HG03135 (cell line): ENCODE measurements around the gene NTF4.

Source experiments
- ATAC-seq: cut with Tn5 transposase; IDR thresholded peaks from one replicate; pipeline ENCODE4 v1.9.1; 2021; ENCODE audit warnings: mild to moderate bottlenecking, moderate library complexity; ENCODE audit not compliant: unreplicated experiment

The NTF4 gene

GRCh38 chr19:49064768-49065611 is at the start of gene NTF4:
NTF4 (minus strand) TSS chr19:49064818; CDS start chr19:49061997, 2,821 bp downstream.
- no peak for ATAC-seq

- ATAC-seq: no peak
These were observed 49.4 kb upstream of the NTF4 start, which contains the start of gene LIN7B for GRCh38 chr19:49113762-49114629. LIN7B (plus strand) TSS chr19:49114370; CDS start chr19:49114405, 35 bp downstream.

GRCh38 chr19:49111218-49111998 is 46.8 kb upstream of the NTF4 start:
- ATAC-seq: no peak

DNA sequence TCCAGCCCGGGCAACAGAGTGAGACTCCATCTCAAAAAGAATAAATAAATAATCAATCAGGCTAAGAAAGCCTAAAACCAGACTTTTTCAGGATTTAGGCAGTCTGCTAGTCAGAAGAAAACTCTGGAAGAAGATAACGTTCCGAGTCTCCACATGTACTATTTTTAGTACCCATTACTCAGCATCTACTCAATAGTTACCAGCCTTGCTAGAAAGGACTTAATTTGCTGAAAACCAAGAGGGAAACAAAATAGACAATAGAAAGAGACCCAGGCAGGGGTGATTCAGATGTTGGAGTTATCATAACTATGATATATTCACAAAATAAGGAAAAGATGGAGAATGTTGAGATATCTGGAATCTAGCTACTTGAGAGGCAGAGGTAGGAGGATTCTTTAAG is 45.9 kb upstream of the NTF4 start:
- ATAC-seq: no peak

DNA sequence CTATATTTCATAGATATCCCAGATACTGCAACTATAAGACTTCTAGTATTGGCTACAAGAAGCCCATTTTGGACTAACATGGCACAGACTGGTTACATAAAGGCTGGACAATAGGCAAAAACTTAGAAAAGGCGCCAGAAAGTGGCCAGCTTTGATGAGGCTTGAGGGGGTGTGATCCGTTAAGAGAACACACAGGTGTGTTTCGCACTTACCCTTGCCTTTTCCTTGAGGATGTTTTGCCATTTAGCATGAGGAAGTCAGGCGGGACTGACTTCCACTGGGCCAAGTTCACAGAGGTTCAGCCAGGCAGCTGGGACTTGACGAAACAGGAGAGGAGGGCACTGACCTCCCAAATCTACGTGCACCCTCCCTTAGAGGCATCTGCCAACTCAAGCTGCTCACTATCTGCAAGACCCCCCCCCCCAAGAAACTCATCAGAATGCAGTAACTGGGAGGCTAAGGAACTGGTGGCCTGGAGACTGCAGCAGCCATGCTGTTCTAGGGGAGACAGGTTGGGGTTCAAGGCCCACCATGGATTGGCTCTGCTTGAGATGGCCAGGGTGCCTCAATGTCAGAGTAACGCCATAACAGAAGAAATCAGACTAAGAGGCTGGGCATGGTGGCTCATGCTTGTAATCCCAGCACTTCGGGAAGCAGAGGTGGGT is 45.1 kb upstream of the NTF4 start:
- no peak for ATAC-seq

GRCh38 chr19:49109051-49109450 is 44.4 kb upstream of the NTF4 start:
- no peak for ATAC-seq

GRCh38 chr19:49107625-49108459 is 43.2 kb upstream of the NTF4 start:
- no peak for ATAC-seq

GRCh38 chr19:49106648-49107135 is 42.1 kb upstream of the NTF4 start:
- ATAC-seq: no peak

DNA sequence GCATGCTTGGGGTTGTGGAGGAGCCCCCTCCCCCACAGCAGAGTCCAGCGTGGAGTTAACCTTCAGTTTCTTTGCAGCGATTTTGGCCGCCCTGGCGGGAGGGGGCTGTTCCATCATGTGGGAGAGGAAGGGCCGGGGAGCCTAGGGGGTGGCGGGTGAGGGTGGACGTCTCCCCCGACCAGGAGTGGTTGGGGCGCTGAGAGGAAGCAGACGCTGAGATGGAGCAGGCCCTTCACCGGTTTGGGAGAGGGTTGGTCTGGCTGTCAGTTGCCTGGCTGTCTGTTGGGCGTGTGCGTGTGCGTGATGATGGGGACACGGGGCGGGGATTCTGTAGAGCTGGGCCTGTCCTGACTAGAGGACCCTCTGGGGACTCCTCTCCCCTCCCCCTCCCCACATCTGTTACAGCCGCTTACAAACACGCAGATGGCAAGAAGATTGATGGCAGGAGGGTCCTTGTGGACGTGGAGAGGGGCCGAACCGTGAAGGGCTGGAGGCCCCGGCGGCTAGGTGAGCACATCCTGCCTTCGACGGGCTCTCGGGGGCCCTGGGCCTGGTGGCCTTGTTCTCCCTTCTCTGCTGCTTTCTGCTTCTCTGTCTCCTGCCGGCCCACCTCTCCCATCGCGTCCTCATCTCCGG is 39.7 kb upstream of the NTF4 start:
- ATAC-seq: no peak

DNA sequence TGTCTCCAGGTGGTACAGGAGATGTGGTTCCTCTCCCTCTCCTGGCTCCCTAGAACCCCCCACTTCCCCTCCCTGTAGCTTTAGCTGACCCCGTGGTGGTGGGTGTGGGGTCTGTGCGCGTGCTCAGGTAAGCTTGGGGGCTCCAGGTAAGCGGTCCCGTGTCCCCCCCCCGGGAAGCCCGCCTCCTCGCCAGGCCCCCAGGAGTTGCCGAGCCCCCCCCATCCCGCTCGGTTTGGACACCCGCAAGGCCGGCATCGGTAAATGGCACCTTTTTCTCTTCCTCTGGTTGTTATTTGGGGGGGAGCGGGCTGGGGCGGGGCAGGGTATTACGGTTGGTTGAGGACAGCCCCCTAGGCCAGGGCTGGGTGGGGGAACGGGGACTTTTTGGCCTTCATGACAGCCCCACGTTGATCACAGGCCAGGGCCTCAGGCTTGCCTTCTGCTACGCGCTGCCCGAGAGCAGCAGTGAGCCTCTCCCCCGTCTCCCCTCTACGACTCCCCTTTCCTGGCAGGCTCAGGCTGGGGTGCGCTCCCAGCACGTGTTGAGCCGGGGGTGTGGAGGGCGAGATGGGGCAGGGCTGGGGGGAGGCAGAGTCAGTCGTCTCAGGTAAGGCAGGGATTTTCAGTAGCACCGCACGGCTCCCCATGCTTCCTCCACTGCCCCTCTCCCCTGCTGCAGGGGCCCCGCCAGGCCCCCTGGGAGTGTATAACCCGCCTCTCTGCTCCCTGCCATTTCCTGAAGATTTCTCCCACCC is 38.9 kb upstream of the NTF4 start:
- no peak for ATAC-seq

GRCh38 chr19:49102303-49102702 is 37.7 kb upstream of the NTF4 start:
- no peak for ATAC-seq

- no peak for ATAC-seq
These were observed 36.5 kb upstream of the NTF4 start for GRCh38 chr19:49101160-49101559.

DNA sequence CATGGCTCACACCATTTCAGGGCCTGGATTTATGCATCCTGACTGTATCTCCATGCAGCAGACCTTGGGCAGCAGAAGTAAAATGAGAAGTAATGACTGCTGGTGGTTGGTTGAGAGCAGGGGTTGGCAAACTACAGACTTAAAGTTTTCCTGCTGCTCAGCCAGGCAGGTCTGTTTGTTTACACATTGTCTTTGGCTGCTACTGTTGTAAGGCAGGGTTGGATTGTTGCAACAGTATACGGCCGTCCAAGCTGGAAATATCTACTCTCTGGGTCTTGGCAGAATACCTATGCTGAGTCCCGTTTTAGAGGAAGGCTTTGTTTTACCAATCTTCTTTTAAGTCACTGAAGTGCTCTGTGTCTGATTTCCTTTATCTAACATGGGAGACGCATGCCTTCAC is 34.2 kb upstream of the NTF4 start:
- ATAC-seq: no peak

DNA sequence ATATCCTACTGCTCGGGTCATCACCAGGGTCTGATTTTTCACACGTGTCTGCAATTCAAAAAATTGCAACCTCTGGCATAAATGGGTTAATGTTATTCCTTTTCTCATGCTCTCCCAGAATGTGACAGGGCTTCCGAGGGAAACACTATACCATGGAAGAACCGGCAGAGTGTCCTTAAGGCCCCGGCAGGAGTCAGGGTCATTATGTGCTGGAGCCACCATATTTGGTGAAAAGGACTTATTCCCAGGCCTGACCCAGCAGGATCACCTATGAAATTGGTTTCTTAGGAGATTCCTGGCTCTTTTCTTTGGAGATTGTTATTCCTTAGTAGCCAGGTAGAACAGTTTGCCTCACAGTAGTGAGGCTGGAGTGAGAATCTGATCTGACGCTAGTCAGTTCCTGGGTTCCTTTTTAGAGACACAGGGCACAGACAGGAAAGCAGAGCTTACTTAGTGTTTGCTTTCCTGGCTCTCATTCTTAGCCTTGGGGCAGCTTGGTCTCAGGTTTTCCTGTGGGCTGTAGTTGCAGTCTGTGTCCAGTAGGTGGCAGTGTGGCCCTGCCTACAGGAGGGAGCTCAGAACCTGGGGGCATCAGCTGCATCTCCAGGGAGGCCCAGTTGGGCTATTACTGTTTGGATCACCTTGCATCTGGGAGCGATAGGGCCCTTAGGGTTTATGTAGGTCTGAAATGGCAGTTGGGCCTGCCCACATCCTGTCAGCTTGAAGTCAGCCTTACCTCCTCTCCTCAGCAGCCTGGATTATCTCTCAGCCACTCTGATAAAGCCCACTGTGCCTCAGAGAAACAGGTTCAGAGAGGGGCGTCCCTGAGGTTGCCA is 33.1 kb upstream of the NTF4 start:
- ATAC-seq: no peak

DNA sequence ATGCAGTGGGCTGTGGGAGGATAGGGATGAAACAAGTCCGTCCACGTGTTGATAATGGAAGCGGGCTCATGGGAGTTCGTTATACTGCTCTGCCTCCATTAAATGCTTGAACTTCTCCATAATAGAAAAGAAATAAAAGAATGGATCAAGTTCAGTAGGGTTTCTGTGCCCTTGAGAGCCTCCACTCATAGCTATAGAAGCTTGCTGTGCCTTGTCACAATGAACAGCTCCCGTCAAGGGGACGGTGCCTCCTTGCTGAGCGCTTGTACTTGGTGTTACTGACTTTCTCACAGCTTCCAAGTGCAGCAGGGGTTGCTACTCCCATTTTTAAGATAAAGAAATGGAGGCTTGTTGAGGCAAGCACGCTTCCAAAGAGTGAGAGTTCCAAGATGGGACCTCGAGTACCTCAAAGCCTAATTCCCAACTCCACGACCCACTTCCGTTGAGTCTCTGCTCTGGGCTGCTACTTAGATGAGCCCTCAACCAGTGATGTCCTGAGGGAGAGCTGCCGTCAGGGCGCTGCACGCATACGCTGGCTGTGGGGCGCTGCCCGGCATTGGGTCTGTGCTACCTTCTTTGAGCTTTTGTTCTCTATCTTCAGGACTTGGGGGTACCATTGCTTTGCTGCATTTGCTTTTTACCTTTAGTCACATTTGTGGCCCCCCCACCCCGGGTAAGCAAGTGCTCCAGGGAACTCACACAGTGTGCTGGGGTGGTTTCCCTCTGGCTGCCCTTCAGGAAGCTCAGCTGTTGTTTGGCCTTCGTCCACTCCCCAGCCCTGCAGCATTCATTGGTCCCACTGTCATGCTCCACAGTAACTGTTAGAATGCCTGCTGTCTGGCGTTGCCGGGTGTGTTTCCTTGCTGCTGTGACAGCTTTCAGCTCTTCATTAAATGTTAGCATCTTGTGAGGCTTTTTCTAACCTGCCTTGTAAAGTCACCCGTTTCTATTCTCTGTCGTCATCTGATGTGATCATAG is 30.2 kb upstream of the NTF4 start:
- no peak for ATAC-seq

- no peak for ATAC-seq
These were observed 28.1 kb upstream of the NTF4 start for GRCh38 chr19:49092686-49093085.
